Kidney epithelial cell (primary cell): ENCODE data around the gene ARX. TPM values are rescaled to one million over a fixed set of nuclear protein-coding genes. Genes with fewer than 3 reads are reported as not detected.

Source experiments
- DNase-seq: peaks from one replicate; pipeline ENCODE4 v3.0.0-alpha.2; 2010; ENCODE audit warnings: low read depth
- H3K27me3 ChIP-seq: 2 replicates; pipeline ENCODE4 v1.6.0; 2011; ENCODE audit warnings: low read length; ENCODE audit not compliant: control insufficient read depth, insufficient read depth
- H3K36me3 ChIP-seq: 2 replicates; pipeline ENCODE4 v1.5.1; 2011; ENCODE audit warnings: low read length; ENCODE audit not compliant: control insufficient read depth, insufficient read depth
- H3K4me3 ChIP-seq: 2 replicates; pipeline ENCODE4 v1.5.1; 2011; ENCODE audit warnings: low read depth, mild to moderate bottlenecking, control low read depth, low read length
- CTCF ChIP-seq: IDR thresholded peaks from 2 replicates; pipeline ENCODE4 v1.5.1; 2011; ENCODE audit warnings: mild to moderate bottlenecking, moderate library complexity, low read length, control low read depth, inconsistent platforms; ENCODE audit not compliant: insufficient read depth, poor library complexity, severe bottlenecking
- total RNA-seq: library from RNA; depleted of rRNA; stranded (reverse); fragments of >200 nt; gene quantifications from 2 replicates; pipeline ENCODE4 v1.2.3, GENCODE V29; 2015

ARX gene
- total RNA-seq, 1 donor from 2014 or later: not detected

- no peak for DNase-seq
- H3K4me3 ChIP-seq: no peak overlapping the region
- TF ChIP-seq CTCF: no peak
- H3K36me3 ChIP-seq: no peaks in the 10 kb centered on the region
- peaks cover 53% of the 10 kb centered on the region for H3K27me3 ChIP-seq
Observed at GRCh38 chrX:25002661-25003020, 13.1 kb downstream of the ARX start.

GRCh38 chrX:25001808-25002660 is 13.7 kb downstream of the ARX start:
- no peak for TF ChIP-seq CTCF
- DNase-seq: no peak
- peaks cover 47% of the 10 kb centered on the region for H3K27me3 ChIP-seq
- H3K4me3 ChIP-seq: no peak overlapping the region
- H3K36me3 ChIP-seq: no peaks in the 10 kb centered on the region

GRCh38 chrX:24999511-24999910 is 16.3 kb downstream of the ARX start:
- peaks cover 22% of the 10 kb centered on the region for H3K27me3 ChIP-seq
- DNase-seq: no peak
- H3K36me3 ChIP-seq: no peaks in the 10 kb centered on the region
- TF ChIP-seq CTCF: no peak
- no peak overlapping the region for H3K4me3 ChIP-seq

- TF ChIP-seq CTCF: no peak
- Histone ChIP-seq H3K36me3 (no peaks in the 10 kb centered on the region), H3K4me3 (no peak overlapping the region), H3K27me3 (no peaks in the 10 kb centered on the region)
- no peak for DNase-seq
Observed at GRCh38 chrX:24996096-24996709, 19.6 kb downstream of the ARX start.

GRCh38 chrX:24993879-24994278 is 21.9 kb downstream of the ARX start:
- H3K36me3 ChIP-seq: no peaks in the 10 kb centered on the region
- no peak for TF ChIP-seq CTCF
- no peak for DNase-seq
- no peaks in the 10 kb centered on the region for H3K27me3 ChIP-seq
- H3K4me3 ChIP-seq: no peak overlapping the region
